Nucleus accumbens (tissue), 56 donors: ENCODE measurements around the gene UBE3C.

Source experiments
- DNase-seq, 56 donors: peaks; one replicate each; lab custom pipeline; 2025; lab: John Stamatoyannopoulos, UW

The UBE3C gene

DNA sequence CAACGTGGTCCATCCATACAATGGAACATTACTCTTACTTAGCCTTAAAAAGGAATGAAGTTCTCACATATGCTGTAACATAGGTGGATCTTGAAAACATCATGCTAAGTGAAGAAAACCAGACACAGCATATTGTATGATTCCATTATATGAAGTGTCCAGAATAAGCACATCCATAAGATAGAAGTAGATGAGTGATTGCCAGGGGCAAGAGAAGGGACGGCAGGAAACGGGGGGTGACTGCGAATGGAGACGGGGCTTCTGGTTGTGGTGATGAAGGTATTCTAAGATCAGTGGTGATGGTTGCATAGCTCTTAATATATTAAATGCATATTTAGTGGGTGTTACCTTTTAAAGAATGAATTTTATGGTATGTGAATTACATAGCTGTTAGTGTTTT lies 29.8 kb downstream of the UBE3C start:
- DNase-seq, result no peak

DNA sequence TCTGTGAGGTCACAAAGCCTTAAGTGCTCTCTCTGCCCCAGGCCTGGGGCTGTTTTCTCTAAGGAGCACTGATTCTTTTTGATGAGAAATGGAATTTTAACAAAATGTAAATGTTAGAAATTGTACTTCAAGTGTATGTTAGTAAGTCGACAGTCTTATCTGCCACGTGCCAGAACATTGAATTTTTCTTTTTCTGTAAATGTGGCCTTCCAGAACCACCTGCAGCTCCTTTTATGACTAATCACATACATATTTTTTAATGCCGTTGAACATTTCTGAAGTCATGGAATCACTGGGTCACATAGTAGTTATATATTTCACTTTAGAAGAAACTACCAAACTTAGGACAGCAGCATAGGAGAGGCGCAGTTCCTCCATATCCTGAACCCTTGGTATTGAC lies 38.0 kb downstream of the UBE3C start:
- DNase-seq, result no peak

DNA sequence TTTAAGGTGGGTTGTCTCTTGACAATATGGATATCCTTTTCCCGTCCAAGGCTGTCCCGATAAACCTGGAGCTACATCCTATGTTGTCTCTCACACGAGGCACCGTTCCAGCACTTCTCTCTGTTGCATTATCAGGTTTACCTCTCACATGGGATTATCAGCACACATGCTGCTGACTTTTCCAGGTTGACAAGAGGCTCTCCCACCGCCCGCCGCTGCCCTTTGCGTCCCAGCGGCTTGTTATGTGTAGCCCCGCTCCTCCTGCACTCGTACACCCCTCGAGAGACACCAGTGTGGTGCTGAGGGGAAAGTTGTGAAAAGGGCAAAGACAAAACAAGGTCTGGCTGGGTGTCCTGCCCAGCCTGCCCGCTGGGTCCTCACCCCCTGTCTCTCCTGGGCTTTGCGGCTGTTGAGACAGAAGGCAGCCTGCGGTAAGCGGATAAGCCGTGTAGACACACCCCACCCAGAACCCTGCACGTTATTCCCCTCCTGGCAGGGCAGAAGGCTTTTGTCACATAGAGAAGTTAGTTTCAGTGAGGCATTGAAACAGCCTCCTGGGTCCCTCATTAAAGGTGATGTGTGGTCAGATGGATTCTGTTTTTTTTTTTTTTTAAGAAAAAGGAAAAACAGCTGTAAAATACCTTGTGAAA lies 38.7 kb downstream of the UBE3C start:
- no peak for DNase-seq

DNA sequence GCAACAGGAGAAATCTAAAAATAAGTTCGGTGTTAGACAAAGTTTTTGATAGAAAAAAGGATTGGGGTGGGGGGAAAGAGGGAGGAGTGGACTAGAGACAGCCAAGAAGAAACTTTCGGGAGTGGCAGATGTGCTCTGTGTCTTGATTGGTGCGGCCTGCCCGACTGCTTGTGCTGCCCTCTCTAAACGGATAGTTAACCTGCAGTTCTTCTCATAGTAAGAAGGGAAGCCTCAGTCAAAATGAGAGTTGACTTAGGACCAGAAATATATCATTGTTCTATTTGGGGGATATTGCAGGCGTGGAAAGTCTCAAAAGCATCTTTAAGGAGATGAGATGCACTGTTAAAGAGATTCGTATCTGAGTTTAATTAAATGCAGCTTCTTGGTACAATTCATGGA lies 39.3 kb downstream of the UBE3C start:
- no peak for DNase-seq

DNA sequence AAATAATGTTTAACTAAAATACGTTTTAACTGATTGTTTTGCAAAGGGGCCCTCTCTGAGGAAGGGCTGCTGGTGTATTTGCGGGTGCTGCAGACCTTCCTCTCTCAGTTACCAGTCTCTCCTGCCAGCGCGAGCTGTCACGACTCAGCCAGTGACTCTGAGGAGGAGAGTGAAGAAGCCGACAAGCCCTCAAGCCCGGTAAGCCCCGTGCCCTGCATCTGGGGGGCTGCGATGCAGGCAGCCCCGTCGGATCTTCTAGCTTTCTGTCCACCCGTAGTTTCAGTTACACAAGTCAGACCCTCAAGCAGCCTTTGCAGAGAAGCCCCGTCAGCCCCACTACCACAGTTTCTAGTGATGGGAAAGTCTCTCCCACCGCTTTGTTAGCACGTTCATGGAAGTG lies 45.1 kb downstream of the UBE3C start:
- DNase-seq, result no peak

DNA sequence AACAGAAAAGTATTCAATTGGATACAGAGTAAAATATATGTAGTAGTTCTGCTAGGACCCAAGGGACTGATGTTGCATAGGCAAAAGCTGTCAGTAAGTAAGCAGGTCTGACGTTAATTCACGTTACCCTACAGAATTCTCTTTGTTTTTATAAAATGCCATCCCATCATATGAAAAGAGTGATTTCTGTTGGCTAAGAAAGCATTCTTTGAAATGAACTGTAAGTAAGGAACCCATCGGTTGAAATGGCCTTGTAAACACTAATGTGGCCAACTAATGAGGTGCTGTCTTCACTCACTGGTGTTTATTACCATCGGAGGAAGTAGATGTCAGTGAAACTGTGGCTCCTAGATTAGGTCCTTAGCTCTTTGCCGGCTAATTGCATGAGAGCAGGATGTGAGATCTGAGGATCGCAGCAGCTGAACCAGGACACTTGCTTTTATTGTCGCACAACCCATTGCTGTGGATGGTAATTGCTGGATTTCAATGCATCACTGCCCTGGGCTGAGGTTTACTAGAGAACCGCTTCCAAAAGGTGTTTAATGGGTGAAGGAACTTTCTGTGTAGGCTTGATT lies 49.5 kb downstream of the UBE3C start:
- DNase-seq, result no peak

DNA sequence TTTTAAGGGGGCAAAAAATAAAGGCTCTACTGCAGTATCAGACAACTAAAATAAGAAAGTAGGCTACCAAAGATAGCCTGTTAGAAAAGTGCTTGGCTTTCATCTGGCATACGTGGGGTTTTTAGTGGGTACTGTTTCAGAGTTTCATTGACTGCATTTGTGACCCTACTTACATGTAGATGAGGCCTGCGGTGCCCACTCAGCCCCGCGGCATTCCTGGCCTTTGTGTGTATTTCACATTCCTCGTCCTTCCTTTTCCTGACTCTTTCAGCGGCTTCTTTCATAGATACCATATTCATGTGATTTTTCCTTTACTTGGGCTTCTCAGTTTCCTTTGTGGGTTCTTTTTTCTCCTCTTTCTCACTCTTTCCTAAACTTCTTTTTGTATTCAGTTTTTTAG lies 50.7 kb downstream of the UBE3C start:
- no peak for DNase-seq

DNA sequence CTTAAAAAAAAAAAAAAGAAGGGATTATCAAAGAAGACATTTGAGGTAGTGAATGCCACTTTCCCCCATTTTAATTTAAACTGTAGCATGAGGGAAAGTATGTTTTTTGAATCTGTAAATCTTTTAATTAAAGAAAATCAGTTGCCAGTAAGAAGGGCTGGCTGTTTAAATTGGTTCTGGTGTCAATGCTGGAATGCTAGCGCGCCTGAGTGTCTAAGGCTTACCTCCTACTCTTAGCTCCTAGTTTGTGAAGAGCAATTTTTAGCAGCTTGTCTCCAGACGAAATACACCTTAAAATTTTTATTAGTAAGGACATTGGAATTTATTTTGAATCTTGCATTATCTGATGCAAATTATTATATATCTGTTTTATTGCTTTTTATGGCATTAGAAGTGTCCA lies 54.1 kb downstream of the UBE3C start:
- peak in 1 of 56 donors; percentile 3 for DNase-seq

DNA sequence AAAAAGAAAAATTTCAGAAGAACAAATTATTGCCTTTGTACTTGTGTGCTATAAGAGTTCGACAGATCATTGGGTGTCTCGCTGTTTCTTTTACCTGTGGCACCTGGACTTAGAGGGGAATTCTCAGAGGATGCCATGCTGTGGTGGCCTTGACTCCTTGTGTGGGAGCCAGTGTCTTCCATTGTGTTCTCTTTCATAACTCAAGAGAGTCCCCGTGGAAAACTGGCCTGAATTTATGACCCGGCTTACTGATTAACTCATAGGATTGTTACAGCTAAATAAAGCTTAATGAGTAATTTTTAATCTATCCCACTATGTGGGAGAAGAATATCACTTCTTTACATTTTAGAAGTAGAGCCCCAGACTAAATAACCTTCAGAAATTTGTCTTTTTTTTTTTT lies 54.5 kb downstream of the UBE3C start:
- DNase-seq, result no peak

DNA sequence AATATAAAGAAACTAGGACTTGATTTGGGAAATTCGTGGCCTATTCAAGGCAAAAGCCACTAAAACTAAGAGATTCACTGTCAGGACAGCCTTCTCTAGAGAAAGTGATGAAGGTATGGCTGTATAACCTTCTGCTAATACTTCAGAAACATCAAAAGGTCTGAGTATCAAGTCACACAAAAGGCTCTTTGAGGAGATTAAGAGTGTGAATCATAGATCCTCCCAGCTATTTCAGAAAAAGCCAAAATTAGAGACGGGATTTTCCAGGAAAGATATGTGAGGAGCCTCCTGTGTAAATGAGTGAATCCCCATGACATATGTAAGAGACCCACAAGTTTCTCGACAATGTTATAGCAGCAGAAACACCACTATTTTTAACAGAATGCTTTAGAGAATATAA lies 56.2 kb downstream of the UBE3C start:
- DNase-seq, result no peak

DNA sequence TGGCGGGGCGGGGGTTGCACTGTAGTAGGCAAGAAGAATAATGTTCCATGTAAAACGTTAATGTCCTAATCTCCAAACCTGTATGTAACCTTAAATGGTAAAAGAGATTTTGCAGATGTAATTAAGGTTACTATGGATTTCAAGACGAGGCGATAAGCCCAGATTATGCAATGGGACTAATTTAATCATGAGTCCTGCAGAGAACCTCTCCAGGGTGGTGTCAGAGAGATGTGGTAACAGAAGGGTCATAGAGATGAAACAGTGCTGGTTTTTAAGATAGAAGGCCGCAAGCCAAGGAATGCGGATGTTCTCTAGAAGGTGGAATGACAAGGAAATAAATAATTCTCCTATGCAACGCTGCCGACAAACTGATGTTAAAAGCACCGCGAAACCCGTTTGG lies 57.1 kb downstream of the UBE3C start:
- no peak for DNase-seq

DNA sequence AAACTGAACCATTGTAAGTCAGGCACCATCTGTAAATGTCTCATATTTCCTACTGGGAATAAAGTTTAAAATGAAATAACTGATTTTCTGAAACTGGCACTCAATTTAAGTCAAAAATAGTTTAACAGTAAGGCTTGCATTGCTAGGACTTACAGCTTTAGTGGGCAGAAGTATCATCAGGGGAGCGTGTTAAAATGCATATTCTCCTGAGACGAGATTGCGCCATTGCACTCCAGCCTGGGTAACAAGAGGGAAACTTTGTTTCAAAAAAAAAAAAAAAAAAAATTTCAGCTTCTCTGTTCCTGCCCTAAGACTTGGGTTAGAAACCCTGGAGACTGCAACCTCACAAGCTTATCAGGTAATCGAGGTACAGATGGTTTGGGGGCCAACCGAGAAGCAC lies 65.4 kb downstream of the UBE3C start:
- no peak for DNase-seq

DNA sequence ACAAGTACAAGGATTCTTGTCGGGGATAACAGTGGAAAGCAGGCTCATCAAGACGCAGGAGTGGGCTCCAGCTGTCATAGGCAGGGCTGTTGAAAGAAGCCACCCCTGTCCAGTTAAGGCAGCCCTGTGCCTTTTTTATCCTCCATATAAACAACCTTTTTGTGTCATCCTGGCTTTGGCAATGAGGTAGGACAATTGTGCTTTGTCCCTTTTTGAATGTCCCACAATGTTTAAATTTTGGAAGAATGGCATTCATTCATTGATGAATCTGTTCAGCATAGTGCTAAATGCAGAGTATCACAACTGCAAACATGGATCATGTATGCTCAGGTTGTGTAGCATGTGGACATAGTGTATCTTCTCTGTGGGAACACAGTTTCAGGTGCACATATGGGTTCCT lies 66.7 kb downstream of the UBE3C start:
- no peak for DNase-seq

DNA sequence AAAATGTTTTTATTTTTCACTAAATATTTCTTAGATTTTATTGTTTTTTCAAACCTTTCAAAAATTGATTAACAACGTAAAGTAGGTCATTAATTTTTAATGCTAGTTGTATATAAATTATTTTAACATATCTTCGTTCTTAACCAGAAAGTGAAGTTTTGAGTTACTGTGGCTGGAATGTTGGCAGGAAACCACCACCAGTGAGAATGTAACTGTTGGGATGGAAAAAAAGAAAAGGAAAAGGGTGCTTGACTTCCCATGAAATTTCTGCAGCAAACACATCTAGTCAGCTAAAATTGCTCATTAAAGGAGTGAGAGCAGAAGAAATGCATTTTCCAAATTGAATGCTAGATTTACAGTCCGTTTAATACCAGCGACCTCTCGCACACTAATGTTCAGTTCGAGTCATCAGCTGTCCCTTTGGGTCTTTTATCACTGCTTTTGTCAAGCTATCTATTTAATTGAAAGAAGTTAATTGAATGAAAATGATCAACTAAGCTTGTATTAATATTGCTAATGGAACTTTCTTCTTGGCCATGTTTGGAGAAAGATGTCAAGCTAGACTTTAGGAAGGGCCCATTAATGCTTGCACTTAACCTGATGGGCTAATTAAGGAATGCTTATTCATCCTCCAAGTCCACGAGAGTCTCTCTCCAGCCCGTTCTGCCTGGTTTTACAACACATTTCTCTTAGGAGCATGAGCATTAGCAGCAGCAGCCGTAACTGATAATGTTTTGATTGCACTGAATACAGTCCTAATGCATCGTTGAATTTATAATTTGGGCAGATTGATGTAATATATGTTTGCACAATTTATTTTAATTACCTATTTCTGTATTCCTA lies 70.1 kb downstream of the UBE3C start:
- DNase-seq, result no peak

DNA sequence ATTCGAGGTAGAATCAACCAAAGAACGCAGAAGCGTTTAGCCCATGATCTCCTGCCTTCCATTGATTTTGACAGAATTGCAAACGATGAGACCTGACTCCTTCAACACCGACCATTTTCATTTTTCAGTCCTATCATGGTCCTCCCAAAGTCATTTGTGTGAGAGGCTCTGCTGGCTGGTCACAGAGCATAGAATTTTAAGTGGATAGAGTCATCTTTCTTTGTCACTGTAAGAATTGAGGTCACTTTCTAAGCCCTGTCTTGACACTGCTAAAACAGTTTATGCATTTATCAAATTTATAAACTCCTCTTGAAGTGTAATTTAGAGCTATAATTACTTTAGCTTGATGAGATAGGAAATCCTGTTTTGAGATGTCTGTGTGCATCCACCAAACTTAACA lies 72.0 kb downstream of the UBE3C start:
- DNase-seq, result no peak

DNA sequence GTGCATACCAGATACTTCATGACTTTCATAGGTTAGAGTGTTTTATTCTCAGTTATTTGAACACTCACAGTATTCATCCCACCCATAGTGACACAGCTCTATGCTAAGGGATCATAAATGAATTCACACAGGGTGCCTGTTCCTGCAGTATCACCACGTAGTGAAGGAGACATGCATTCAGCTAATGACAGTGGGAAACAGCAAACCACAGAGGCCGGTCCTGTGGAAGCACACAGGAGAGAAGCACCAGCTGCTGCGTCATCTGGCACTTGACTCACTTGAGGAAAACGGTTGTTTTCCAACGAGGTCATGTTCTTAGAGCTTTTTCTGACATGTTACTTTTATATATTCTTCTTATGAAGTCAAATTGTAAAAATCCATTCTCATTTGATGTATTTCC lies 73.0 kb downstream of the UBE3C start:
- peak in 2 of 56 donors; percentile 6 to 22 for DNase-seq

DNA sequence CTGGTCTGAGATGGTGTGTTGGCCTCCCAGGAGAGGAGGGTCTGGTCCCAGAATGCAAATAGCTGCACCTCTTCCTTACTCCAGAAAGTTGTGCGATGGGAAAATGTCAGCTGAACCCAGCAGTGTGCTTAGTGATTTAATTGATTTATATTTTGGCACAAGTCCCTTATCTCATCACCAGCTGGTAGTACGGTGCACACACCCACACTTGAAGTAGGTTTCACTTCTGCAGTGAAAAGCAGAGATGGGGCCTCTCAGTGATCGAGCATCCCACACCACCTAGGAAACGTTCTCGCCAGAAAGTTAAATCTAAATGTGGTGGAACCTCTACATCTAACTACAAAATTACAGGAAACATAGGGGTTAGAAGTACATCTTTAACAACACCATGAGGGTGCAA lies 80.4 kb downstream of the UBE3C start:
- DNase-seq, result peak in 4 of 56 donors; percentile 6 to 37 (median 16)

DNA sequence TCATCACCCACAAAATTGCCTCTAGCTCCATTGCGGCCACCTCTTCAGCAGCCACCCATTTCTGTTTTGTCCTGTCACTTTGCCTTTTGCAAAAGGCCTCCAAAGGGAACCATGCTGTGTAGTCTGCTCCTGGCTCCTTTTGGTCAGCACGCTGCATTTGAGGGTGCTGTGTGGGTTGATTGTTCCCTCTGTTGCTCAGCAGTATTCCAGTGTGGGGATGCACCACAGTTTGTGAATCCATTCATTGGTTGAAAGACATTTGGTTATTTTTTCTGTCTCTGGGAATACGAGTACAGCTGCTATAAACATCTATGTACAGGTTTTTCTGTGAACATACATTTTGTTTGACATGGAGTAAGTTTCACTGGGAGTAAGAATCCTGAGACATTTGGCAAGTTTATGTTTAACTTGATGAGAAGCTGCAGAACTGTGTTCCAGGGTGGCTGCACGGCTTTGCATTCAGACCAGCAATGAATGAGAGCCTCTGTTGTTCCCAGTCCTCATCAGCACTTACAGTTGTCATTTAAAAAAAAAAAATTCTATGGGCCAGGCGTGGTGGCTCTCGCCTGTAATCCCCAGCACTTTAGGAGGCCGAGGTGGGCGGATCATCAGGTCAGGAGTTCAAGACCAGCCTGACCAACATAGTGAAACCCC lies 82.3 kb downstream of the UBE3C start:
- DNase-seq, result peak in 1 of 56 donors; percentile 6

DNA sequence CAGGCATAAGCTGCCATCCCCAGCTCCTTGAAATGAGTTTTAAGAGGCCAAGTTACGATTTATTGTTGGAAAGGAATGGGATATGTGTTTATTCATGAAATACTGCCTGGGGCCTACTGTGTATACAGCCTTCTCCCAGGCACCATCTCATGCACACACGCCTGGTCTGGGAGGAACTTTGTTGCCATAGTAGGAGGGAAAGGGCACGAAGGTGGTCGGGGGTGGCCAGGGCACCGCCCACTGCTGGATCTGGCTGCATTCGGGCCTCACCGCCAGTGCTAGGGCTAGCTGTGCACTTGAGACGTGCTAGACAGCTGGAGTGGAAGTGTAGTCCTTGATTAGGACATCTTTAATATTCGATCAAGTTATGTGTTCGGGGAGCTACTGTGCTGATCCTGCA lies 84.0 kb downstream of the UBE3C start:
- DNase-seq, result no peak

DNA sequence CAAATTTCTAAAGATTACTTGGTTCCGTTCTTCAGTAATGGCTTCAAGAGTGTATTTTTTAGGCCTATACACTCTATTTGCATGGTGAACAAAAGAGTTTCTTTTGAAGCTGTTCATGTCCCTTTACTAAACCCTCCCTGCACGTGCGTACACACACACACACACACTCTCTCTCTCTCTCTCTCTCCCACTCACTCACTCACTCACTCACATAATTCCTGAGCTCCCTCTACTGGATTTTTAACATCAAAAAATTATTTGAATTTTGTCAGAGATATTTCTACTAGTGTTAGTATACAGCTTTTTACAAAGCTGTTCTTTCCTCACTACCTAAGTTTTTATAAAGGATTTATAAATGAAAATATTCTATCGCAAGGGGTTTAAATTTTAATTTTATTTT lies 85.9 kb downstream of the UBE3C start:
- no peak for DNase-seq

DNA sequence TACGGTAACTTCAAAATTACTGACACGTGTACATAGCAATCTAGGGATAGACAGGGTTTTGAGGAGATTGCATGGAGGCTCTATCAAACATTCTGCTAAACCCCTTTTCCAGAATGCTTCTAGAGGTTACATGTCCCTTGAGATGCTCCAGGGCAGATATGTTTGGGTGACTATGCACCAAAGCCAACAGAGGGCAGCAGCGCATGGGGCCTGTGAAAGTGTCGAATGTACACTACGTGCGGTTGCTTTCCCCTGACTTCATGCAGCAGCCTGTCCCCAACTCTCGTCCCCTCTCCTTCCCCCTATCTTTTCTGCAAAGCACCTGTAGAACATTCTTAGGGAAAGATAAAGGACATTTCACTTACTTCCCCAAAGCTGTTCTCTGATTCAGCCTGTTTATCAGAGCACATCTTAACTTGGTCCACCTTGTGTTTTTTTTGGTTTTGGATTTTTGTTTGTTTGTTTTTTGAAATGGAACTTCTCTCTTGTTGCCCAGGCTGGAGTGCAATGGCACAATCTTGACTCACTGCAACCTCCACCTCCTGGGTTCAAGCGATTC lies 90.2 kb downstream of the UBE3C start:
- peak in 1 of 56 donors; percentile 7 for DNase-seq
